H9 (cell line): ENCODE data around the gene HECW1. TPM values are rescaled to one million over a fixed set of nuclear protein-coding genes. Genes with fewer than 3 reads are reported as not detected.

Experiments used
- DNase-seq: peaks from one replicate; pipeline ENCODE4 v3.0.0-alpha.2; 2017
- H2AFZ ChIP-seq: one replicate; pipeline ENCODE4 v1.6.1; 2013; ENCODE audit warnings: mild to moderate bottlenecking, low read length, control low read depth, moderate library complexity
- H2AK5ac ChIP-seq: 2 replicates; pipeline ENCODE4 v1.6.1; 2013; ENCODE audit warnings: low read length, control low read depth, mixed read lengths; ENCODE audit not compliant: insufficient read length
- H2BK120ac ChIP-seq: one replicate; pipeline ENCODE4 v1.6.1; 2013; ENCODE audit warnings: low read depth, mild to moderate bottlenecking, low read length, control low read depth, inconsistent platforms; ENCODE audit not compliant: poor library complexity, severe bottlenecking
- H2BK12ac ChIP-seq: 2 replicates; pipeline ENCODE4 v1.6.1; 2013; ENCODE audit warnings: low read length, control low read depth, mixed read lengths, low read depth; ENCODE audit not compliant: insufficient read length
- H2BK15ac ChIP-seq: 2 replicates; pipeline ENCODE4 v1.6.1; 2013; ENCODE audit warnings: low read depth, low read length, control low read depth
- H2BK20ac ChIP-seq: one replicate; pipeline ENCODE4 v1.6.1; 2013; ENCODE audit warnings: low read depth, mild to moderate bottlenecking, low read length, control low read depth, inconsistent platforms; ENCODE audit not compliant: poor library complexity, severe bottlenecking
- H2BK5ac ChIP-seq: 2 replicates; pipeline ENCODE4 v1.6.1; 2013; ENCODE audit warnings: low read length, control low read depth, mixed read lengths; ENCODE audit not compliant: insufficient read length
- H3K14ac ChIP-seq: 2 replicates; pipeline ENCODE4 v1.6.1; 2013; ENCODE audit warnings: low read length, control low read depth; ENCODE audit not compliant: insufficient read depth
- H3K18ac ChIP-seq: 2 replicates; pipeline ENCODE4 v1.6.1; 2013; ENCODE audit warnings: low read depth, mild to moderate bottlenecking, mixed read lengths, low read length, control low read depth; ENCODE audit not compliant: insufficient read length
- H3K23ac ChIP-seq: 2 replicates; pipeline ENCODE4 v1.6.1; 2013; ENCODE audit warnings: low read length, control low read depth, mixed read lengths, low read depth; ENCODE audit not compliant: insufficient read length
- H3K23me2 ChIP-seq: 2 replicates; pipeline ENCODE4 v1.6.1; 2013; ENCODE audit warnings: low read depth, mild to moderate bottlenecking, mixed read lengths, low read length, control low read depth; ENCODE audit not compliant: insufficient read length, poor library complexity, severe bottlenecking
- H3K27ac ChIP-seq: 2 replicates; pipeline ENCODE4 v1.5.1; 2013; ENCODE audit warnings: low read length, control low read depth, mixed read lengths, low read depth; ENCODE audit not compliant: insufficient read length
- H3K27me3 ChIP-seq: 2 replicates; pipeline ENCODE4 v1.6.1; 2013; ENCODE audit warnings: low read length, control low read depth, inconsistent platforms; ENCODE audit not compliant: insufficient read depth
- H3K4ac ChIP-seq: 2 replicates; pipeline ENCODE4 v1.6.1; 2013; ENCODE audit warnings: low read depth, mild to moderate bottlenecking, control low read depth, inconsistent platforms, low read length, moderate library complexity
- H3K4me1 ChIP-seq: 2 replicates; pipeline ENCODE4 v1.6.1; 2013; ENCODE audit warnings: low read length, control low read depth, inconsistent platforms; ENCODE audit not compliant: insufficient read depth
- H3K4me2 ChIP-seq: 2 replicates; pipeline ENCODE4 v1.6.1; 2013; ENCODE audit warnings: low read length, control low read depth, mixed read lengths; ENCODE audit not compliant: insufficient read length, insufficient read depth
- H3K56ac ChIP-seq: 2 replicates; pipeline ENCODE4 v1.6.1; 2013; ENCODE audit warnings: low read depth, mild to moderate bottlenecking, mixed read lengths, low read length, control low read depth; ENCODE audit not compliant: insufficient read length
- H3K79me1 ChIP-seq: 2 replicates; pipeline ENCODE4 v1.6.1; 2013; ENCODE audit warnings: low read depth, mild to moderate bottlenecking, moderate library complexity, low read length, control low read depth, inconsistent platforms; ENCODE audit not compliant: insufficient read depth, poor library complexity, severe bottlenecking
- H3K79me2 ChIP-seq: 2 replicates; pipeline ENCODE4 v1.6.1; 2013; ENCODE audit warnings: low read length, control low read depth, inconsistent platforms; ENCODE audit not compliant: insufficient read depth
- H3K9ac ChIP-seq: 2 replicates; pipeline ENCODE4 v1.6.1; 2013; ENCODE audit warnings: low read length, control low read depth, mixed read lengths; ENCODE audit not compliant: insufficient read length; ENCODE audit errors: extremely low read depth
- H3K9me3 ChIP-seq: one replicate; pipeline ENCODE4 v1.6.1; 2013; ENCODE audit warnings: low read depth, low read length, inconsistent platforms; ENCODE audit not compliant: control insufficient read depth
- H3T11ph ChIP-seq: one replicate; pipeline ENCODE4 v1.6.1; 2013; ENCODE audit warnings: mild to moderate bottlenecking, low read length, control low read depth, inconsistent platforms
- H4K20me1 ChIP-seq: one replicate; pipeline ENCODE4 v1.6.1; 2013; ENCODE audit not compliant: control insufficient read depth, insufficient read length, insufficient read depth
- H4K5ac ChIP-seq: 2 replicates; pipeline ENCODE4 v1.6.1; 2013; ENCODE audit warnings: low read depth, mild to moderate bottlenecking, mixed read lengths, low read length, control low read depth; ENCODE audit not compliant: insufficient read length
- H4K8ac ChIP-seq: replicated peaks from 2 replicates; pipeline ENCODE4 v1.6.1; 2013; ENCODE audit warnings: low read length, control low read depth, mixed read lengths, low read depth; ENCODE audit not compliant: insufficient read length
- H4K91ac ChIP-seq: 2 replicates; pipeline ENCODE4 v1.6.1; 2013; ENCODE audit warnings: low read depth, mild to moderate bottlenecking, moderate library complexity, mixed read lengths, low read length, control low read depth; ENCODE audit not compliant: insufficient read length
- H3K27ac Mint-ChIP-seq, 3 experiments: 2 replicates in 2 of 3; 3 replicates in 1 of 3; pipeline ENCODE4 v1.8.0; 2020 to 2021; ENCODE audit warnings: mixed read lengths in 3 of 3, mild to moderate bottlenecking in 1 of 3, moderate library complexity in 1 of 3
- H3K27me3 Mint-ChIP-seq: 2 replicates; pipeline ENCODE4 v1.8.0; 2021; ENCODE audit warnings: low read depth, mild to moderate bottlenecking, moderate library complexity, mixed read lengths
- H3K36me3 Mint-ChIP-seq, 3 experiments: 2 replicates in 2 of 3; 3 replicates in 1 of 3; pipeline ENCODE4 v1.8.0; 2020 to 2021; ENCODE audit warnings: low read depth in 3 of 3, mixed read lengths in 3 of 3; ENCODE audit not compliant: insufficient read depth in 1 of 3
- H3K4me1 Mint-ChIP-seq, 2 experiments: 2 replicates each; pipeline ENCODE4 v1.8.0; 2020; ENCODE audit warnings: mixed read lengths in 2 of 2
- H3K4me3 Mint-ChIP-seq, 2 experiments: 2 replicates in 1 of 2; 3 replicates in 1 of 2; pipeline ENCODE4 v1.8.0; 2020 to 2021; ENCODE audit warnings: mild to moderate bottlenecking in 2 of 2, mixed read lengths in 2 of 2, moderate library complexity in 1 of 2
- H3K9me3 Mint-ChIP-seq, 2 experiments: 2 replicates in 1 of 2; 3 replicates in 1 of 2; pipeline ENCODE4 v1.8.0; 2020; ENCODE audit warnings: mild to moderate bottlenecking in 2 of 2, mixed read lengths in 2 of 2, moderate library complexity in 1 of 2
- CTCF ChIP-seq: fragments of 200-600 bp; sonication (generic); conservative IDR thresholded peaks from 3 replicates; pipeline ENCODE4 v1.8.0; 2021; ENCODE audit warnings: antibody characterized with exemption, mild to moderate bottlenecking
- WGBS: extraction: QIAGEN DNeasy Blood & Tissue Kit; methylation state at CpG from one replicate; pipeline ENCODE4 v1.1.7; 2013; ENCODE audit warnings: missing lambda C conversion rate, low lambda C conversion rate, mixed read lengths; ENCODE audit not compliant: insufficient read length; ENCODE audit errors: extremely low coverage; 5-methylcytosine and 5-hydroxymethylcytosine counted together
- total RNA-seq: library from RNA; stranded (reverse); gene quantifications from 2 replicates; pipeline ENCODE4 v1.2.1, GENCODE V29; 2021

Gene HECW1
- total RNA-seq, 1 experiment from 2014 or later, result 5.0 TPM

GRCh38 chr7:43212921-43213320, 100.5 kb downstream of the HECW1 start:
- Histone ChIP-seq H3K79me1 (no peaks in the 10 kb centered on the region), H3K4me2 (no peak overlapping the region), H3K79me2 (no peaks in the 10 kb centered on the region), H2BK12ac (no peak overlapping the region), H2BK20ac (no peak overlapping the region), H3K9ac (no peak overlapping the region), H4K8ac (no peak overlapping the region), H2BK15ac (no peak overlapping the region), H3K14ac (no peak overlapping the region), H2AK5ac (no peak overlapping the region), H3T11ph (no peak overlapping the region), H3K23me2 (no peaks in the 10 kb centered on the region), H3K4me1 (peaks cover 6% of the 10 kb centered on the region; the same call in 1 of the 2 replicates), H4K91ac (no peak overlapping the region), H3K9me3 (no peaks in the 10 kb centered on the region), H2BK5ac (no peak overlapping the region), H4K5ac (no peak overlapping the region), H3K27me3 (no peaks in the 10 kb centered on the region), H4K20me1 (no peaks in the 10 kb centered on the region), H3K4ac (no peak overlapping the region), H3K23ac (no peak overlapping the region), H3K18ac (no peak overlapping the region), H3K27ac (no peak overlapping the region), H2AFZ (no peak overlapping the region), H2BK120ac (no peak overlapping the region), H3K56ac (no peak overlapping the region)
- Mint-ChIP-seq H3K27ac (no peak overlapping the region; a peak in 1 of 7 replicates), H3K4me1 (peaks cover 35 to 45% of the 10 kb centered on the region in 2 experiments), H3K4me3 (no peak overlapping the region), H3K36me3 (peaks cover 0 to 3% (median 0%) of the 10 kb centered on the region in 3 experiments; a peak in 1 of 7 replicates), H3K9me3 (no peaks in the 10 kb centered on the region), H3K27me3 (no peaks in the 10 kb centered on the region)
- no peak for DNase-seq
- no CpG with 5 or more reads among the region's 3 CpGs for WGBS
- no peak for TF ChIP-seq CTCF
